ENCODE data around the gene SERPINB2.

SERPINB2 gene

DNA sequence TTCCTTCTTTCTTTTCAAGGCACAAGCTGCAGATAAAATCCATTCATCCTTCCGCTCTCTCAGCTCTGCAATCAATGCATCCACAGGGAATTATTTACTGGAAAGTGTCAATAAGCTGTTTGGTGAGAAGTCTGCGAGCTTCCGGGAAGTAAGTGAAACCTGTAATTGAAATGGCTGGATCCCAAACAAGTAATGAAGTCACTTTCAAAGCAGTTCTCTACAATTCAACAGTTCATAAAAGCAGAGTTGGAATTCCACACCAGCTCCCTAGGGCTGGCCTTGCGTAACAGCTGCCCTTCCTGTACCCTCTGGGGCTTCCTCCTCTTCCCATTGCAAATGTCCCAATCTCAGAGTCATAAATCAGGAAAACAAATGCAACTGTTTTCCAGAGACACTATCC lies 9.6 kb downstream of the SERPINB2 start:
- Histone ChIP-seq H3K4ac (ENCODE audit: low read length) (no peak overlapping the region), H3K27ac (replicated peaks; ENCODE audit: low read length) (no peak overlapping the region), H2BK15ac (ENCODE audit: low read length) (no peak overlapping the region), H2BK12ac (ENCODE audit: low read length) (no peak overlapping the region), H3K4me1 (ENCODE audit: control insufficient read depth in 2 of 2, insufficient read depth in 1 of 2, low read depth in 1 of 2, low read length in 2 of 2) (no peaks in the 10 kb centered on the region), H3K4me3 (ENCODE audit: low read length in 2 of 2) (no peak overlapping the region), H4K91ac (ENCODE audit: low read depth, low read length, poor library complexity) (no peak overlapping the region), H3K36me3 (replicated peaks in 1 of 2; ENCODE audit: control insufficient read depth in 2 of 2, insufficient read depth in 2 of 2, low read length in 2 of 2) (no peaks in the 10 kb centered on the region), H2AFZ (ENCODE audit: low read length) (no peak overlapping the region), H2BK120ac (ENCODE audit: low read depth, low read length) (no peak overlapping the region), H3K79me1 (ENCODE audit: low read depth, low read length) (no peaks in the 10 kb centered on the region), H3K4me2 (ENCODE audit: insufficient read depth, low read length, poor library complexity, severe bottlenecking) (no peak overlapping the region), H2AK5ac (ENCODE audit: low read depth, low read length) (no peak overlapping the region), H3K23ac (ENCODE audit: low read depth, low read length, poor library complexity) (no peak overlapping the region), H3K14ac (ENCODE audit: low read length) (no peak overlapping the region), H3K9me3 (replicated peaks in 1 of 2; ENCODE audit: control insufficient read depth in 2 of 2, insufficient read depth in 1 of 2, low read depth in 1 of 2, low read length in 2 of 2) (no peaks in the 10 kb centered on the region), H3K9ac (ENCODE audit: low read depth, low read length, poor library complexity) (no peak overlapping the region), H4K8ac (ENCODE audit: low read depth, low read length) (no peak overlapping the region), H3K27me3 (ENCODE audit: control insufficient read depth in 3 of 3, insufficient read depth in 3 of 3, low read depth in 1 of 3, low read length in 3 of 3) (no peaks in the 10 kb centered on the region), H3K18ac (ENCODE audit: low read length) (no peak overlapping the region), H2BK5ac (ENCODE audit: low read length) (no peak overlapping the region)
- no peak for DNase-seq (ENCODE audit: low spot score)
- WGBS, 2 donors (ENCODE audit: extremely low coverage in 2 of 2, insufficient read length in 2 of 2, insufficient replicate concordance in 1 of 2), result no CpG with 5 or more reads among the region's 4 CpGs

- no peak overlapping the region for H3K4me2 ChIP-seq (ENCODE audit: insufficient read depth, low read length, poor library complexity, severe bottlenecking)
- H4K91ac ChIP-seq (ENCODE audit: low read depth, low read length, poor library complexity), result no peak overlapping the region
- H2BK12ac ChIP-seq (ENCODE audit: low read length), result no peak overlapping the region
- DNase-seq (ENCODE audit: low spot score), result no peak
- no peak overlapping the region for H3K23ac ChIP-seq (ENCODE audit: low read depth, low read length, poor library complexity)
- H2BK5ac ChIP-seq (ENCODE audit: low read length), result no peak overlapping the region
- no peaks in the 10 kb centered on the region for H3K9me3 ChIP-seq (replicated peaks in 1 of 2; ENCODE audit: control insufficient read depth in 2 of 2, insufficient read depth in 1 of 2, low read depth in 1 of 2, low read length in 2 of 2)
- no peak overlapping the region for H3K9ac ChIP-seq (ENCODE audit: low read depth, low read length, poor library complexity)
- H2BK15ac ChIP-seq (ENCODE audit: low read length), result no peak overlapping the region
- no peaks in the 10 kb centered on the region for H3K4me1 ChIP-seq (ENCODE audit: control insufficient read depth in 2 of 2, insufficient read depth in 1 of 2, low read depth in 1 of 2, low read length in 2 of 2)
- H3K79me1 ChIP-seq (ENCODE audit: low read depth, low read length), result no peaks in the 10 kb centered on the region
- no peak overlapping the region for H3K4me3 ChIP-seq (ENCODE audit: low read length in 2 of 2)
- H3K18ac ChIP-seq (ENCODE audit: low read length), result no peak overlapping the region
- H3K36me3 ChIP-seq (replicated peaks in 1 of 2; ENCODE audit: control insufficient read depth in 2 of 2, insufficient read depth in 2 of 2, low read length in 2 of 2), result no peaks in the 10 kb centered on the region
- no peak overlapping the region for H2AFZ ChIP-seq (ENCODE audit: low read length)
- H3K14ac ChIP-seq (ENCODE audit: low read length), result no peak overlapping the region
- H2BK120ac ChIP-seq (ENCODE audit: low read depth, low read length), result no peak overlapping the region
- no peaks in the 10 kb centered on the region for H3K27me3 ChIP-seq (ENCODE audit: control insufficient read depth in 3 of 3, insufficient read depth in 3 of 3, low read depth in 1 of 3, low read length in 3 of 3)
- no peak overlapping the region for H3K4ac ChIP-seq (ENCODE audit: low read length)
- H4K8ac ChIP-seq (ENCODE audit: low read depth, low read length), result no peak overlapping the region
- no peak overlapping the region for H3K27ac ChIP-seq (replicated peaks; ENCODE audit: low read length)
- H2AK5ac ChIP-seq (ENCODE audit: low read depth, low read length), result no peak overlapping the region
These were observed 11.7 kb downstream of the SERPINB2 start for GRCh38 chr18:63899206-63899605.

- no peak overlapping the region for H2AFZ ChIP-seq (ENCODE audit: low read length)
- H3K27ac ChIP-seq (replicated peaks; ENCODE audit: low read length), result no peak overlapping the region
- no peaks in the 10 kb centered on the region for H3K9me3 ChIP-seq (replicated peaks in 1 of 2; ENCODE audit: control insufficient read depth in 2 of 2, insufficient read depth in 1 of 2, low read depth in 1 of 2, low read length in 2 of 2)
- no peak overlapping the region for H2BK15ac ChIP-seq (ENCODE audit: low read length)
- H3K9ac ChIP-seq (ENCODE audit: low read depth, low read length, poor library complexity), result no peak overlapping the region
- H3K79me1 ChIP-seq (ENCODE audit: low read depth, low read length), result no peaks in the 10 kb centered on the region
- H2BK12ac ChIP-seq (ENCODE audit: low read length), result no peak overlapping the region
- H2AK5ac ChIP-seq (ENCODE audit: low read depth, low read length), result no peak overlapping the region
- no peak overlapping the region for H3K18ac ChIP-seq (ENCODE audit: low read length)
- H3K4me2 ChIP-seq (ENCODE audit: insufficient read depth, low read length, poor library complexity, severe bottlenecking), result no peak overlapping the region
- H3K4ac ChIP-seq (ENCODE audit: low read length), result no peak overlapping the region
- no peak overlapping the region for H3K14ac ChIP-seq (ENCODE audit: low read length)
- no peak overlapping the region for H3K23ac ChIP-seq (ENCODE audit: low read depth, low read length, poor library complexity)
- H4K8ac ChIP-seq (ENCODE audit: low read depth, low read length), result no peak overlapping the region
- H3K27me3 ChIP-seq (ENCODE audit: control insufficient read depth in 3 of 3, insufficient read depth in 3 of 3, low read depth in 1 of 3, low read length in 3 of 3), result no peaks in the 10 kb centered on the region
- no peak overlapping the region for H2BK120ac ChIP-seq (ENCODE audit: low read depth, low read length)
- no peak overlapping the region for H3K4me3 ChIP-seq (ENCODE audit: low read length in 2 of 2)
- no peak overlapping the region for H2BK5ac ChIP-seq (ENCODE audit: low read length)
- H4K91ac ChIP-seq (ENCODE audit: low read depth, low read length, poor library complexity), result no peak overlapping the region
- H3K4me1 ChIP-seq (ENCODE audit: control insufficient read depth in 2 of 2, insufficient read depth in 1 of 2, low read depth in 1 of 2, low read length in 2 of 2), result no peaks in the 10 kb centered on the region
- WGBS, 2 donors (ENCODE audit: extremely low coverage in 2 of 2, insufficient read length in 2 of 2, insufficient replicate concordance in 1 of 2), result no CpG with 5 or more reads among the region's 1 CpG
- no peaks in the 10 kb centered on the region for H3K36me3 ChIP-seq (replicated peaks in 1 of 2; ENCODE audit: control insufficient read depth in 2 of 2, insufficient read depth in 2 of 2, low read length in 2 of 2)
- DNase-seq (ENCODE audit: low spot score), result no peak
These were observed 16.5 kb downstream of the SERPINB2 start for GRCh38 chr18:63903851-63904570.

DNA sequence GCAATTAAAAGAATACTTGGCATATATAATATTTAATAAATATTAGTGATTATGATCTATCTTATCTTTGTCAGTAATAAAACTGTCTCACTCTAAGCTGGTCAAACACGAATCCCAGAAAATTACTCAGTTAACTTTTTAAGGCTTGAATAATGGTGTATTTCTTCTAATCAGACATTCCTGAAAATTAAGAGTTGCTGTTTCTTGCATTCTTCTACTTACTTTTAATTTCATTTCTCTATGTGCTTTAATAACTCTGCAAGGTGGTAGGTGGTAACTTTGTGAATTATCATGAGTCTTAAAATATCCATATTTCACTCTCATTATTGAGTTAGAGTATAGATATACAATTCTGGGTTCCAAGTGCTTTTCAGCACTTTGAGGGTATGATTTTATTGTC lies 17.2 kb downstream of the SERPINB2 start:
- WGBS, 2 donors (ENCODE audit: extremely low coverage in 2 of 2, insufficient read length in 2 of 2, insufficient replicate concordance in 1 of 2), result no CpG with 5 or more reads among the region's 1 CpG
- H3K18ac ChIP-seq (ENCODE audit: low read length), result no peak overlapping the region
- no peak overlapping the region for H3K4me3 ChIP-seq (ENCODE audit: low read length in 2 of 2)
- no peak overlapping the region for H4K8ac ChIP-seq (ENCODE audit: low read depth, low read length)
- no peak for DNase-seq (ENCODE audit: low spot score)
- H2AFZ ChIP-seq (ENCODE audit: low read length), result no peak overlapping the region
- no peak overlapping the region for H3K23ac ChIP-seq (ENCODE audit: low read depth, low read length, poor library complexity)
- no peak overlapping the region for H3K4me2 ChIP-seq (ENCODE audit: insufficient read depth, low read length, poor library complexity, severe bottlenecking)
- H3K4me1 ChIP-seq (ENCODE audit: control insufficient read depth in 2 of 2, insufficient read depth in 1 of 2, low read depth in 1 of 2, low read length in 2 of 2), result no peaks in the 10 kb centered on the region
- H3K27ac ChIP-seq (replicated peaks; ENCODE audit: low read length), result no peak overlapping the region
- H3K27me3 ChIP-seq (ENCODE audit: control insufficient read depth in 3 of 3, insufficient read depth in 3 of 3, low read depth in 1 of 3, low read length in 3 of 3), result no peaks in the 10 kb centered on the region
- no peak overlapping the region for H3K9ac ChIP-seq (ENCODE audit: low read depth, low read length, poor library complexity)
- H2BK12ac ChIP-seq (ENCODE audit: low read length), result no peak overlapping the region
- no peak overlapping the region for H2AK5ac ChIP-seq (ENCODE audit: low read depth, low read length)
- no peak overlapping the region for H3K14ac ChIP-seq (ENCODE audit: low read length)
- no peaks in the 10 kb centered on the region for H3K79me1 ChIP-seq (ENCODE audit: low read depth, low read length)
- no peak overlapping the region for H2BK5ac ChIP-seq (ENCODE audit: low read length)
- no peaks in the 10 kb centered on the region for H3K9me3 ChIP-seq (replicated peaks in 1 of 2; ENCODE audit: control insufficient read depth in 2 of 2, insufficient read depth in 1 of 2, low read depth in 1 of 2, low read length in 2 of 2)
- H4K91ac ChIP-seq (ENCODE audit: low read depth, low read length, poor library complexity), result no peak overlapping the region
- H2BK15ac ChIP-seq (ENCODE audit: low read length), result no peak overlapping the region
- H3K4ac ChIP-seq (ENCODE audit: low read length), result no peak overlapping the region
- H3K36me3 ChIP-seq (replicated peaks in 1 of 2; ENCODE audit: control insufficient read depth in 2 of 2, insufficient read depth in 2 of 2, low read length in 2 of 2), result no peaks in the 10 kb centered on the region
- no peak overlapping the region for H2BK120ac ChIP-seq (ENCODE audit: low read depth, low read length)

All from neuronal stem cell (in vitro differentiated cells).